GM10266 (cell line): Measurements from ENCODE around the gene VSX1.

ENCODE experiments used
- DNase-seq: peaks from one replicate; pipeline ENCODE4 v3.0.0; 2012; ENCODE audit errors: extremely low spot score
- CTCF ChIP-seq: IDR thresholded peaks from 2 replicates; pipeline ENCODE4 v1.5.1; 2012; ENCODE audit warnings: mild to moderate bottlenecking, low read depth; ENCODE audit not compliant: control insufficient read depth, insufficient read depth; ENCODE audit errors: missing control alignments

VSX1 gene

GRCh38 chr20:25046736-25047666 lies 34.9 kb downstream of the VSX1 start:
- no peak for TF ChIP-seq CTCF
- DNase-seq: no peak

- no peak for TF ChIP-seq CTCF
- no peak for DNase-seq
These were observed 35.7 kb downstream of the VSX1 start for GRCh38 chr20:25046181-25046641.

GRCh38 chr20:25045343-25045712 lies 36.6 kb downstream of the VSX1 start:
- DNase-seq: no peak
- TF ChIP-seq CTCF: no peak

GRCh38 chr20:25044660-25045342 lies 37.1 kb downstream of the VSX1 start:
- no peak for DNase-seq
- no peak for TF ChIP-seq CTCF

GRCh38 chr20:25044261-25044560 lies 37.7 kb downstream of the VSX1 start:
- DNase-seq: no peak
- TF ChIP-seq CTCF: no peak

- DNase-seq: no peak
- TF ChIP-seq CTCF: no peak
These were observed 38.3 kb downstream of the VSX1 start for GRCh38 chr20:25043499-25044260.
